ENCODE measurements around the gene PPP1R26.

DNA sequence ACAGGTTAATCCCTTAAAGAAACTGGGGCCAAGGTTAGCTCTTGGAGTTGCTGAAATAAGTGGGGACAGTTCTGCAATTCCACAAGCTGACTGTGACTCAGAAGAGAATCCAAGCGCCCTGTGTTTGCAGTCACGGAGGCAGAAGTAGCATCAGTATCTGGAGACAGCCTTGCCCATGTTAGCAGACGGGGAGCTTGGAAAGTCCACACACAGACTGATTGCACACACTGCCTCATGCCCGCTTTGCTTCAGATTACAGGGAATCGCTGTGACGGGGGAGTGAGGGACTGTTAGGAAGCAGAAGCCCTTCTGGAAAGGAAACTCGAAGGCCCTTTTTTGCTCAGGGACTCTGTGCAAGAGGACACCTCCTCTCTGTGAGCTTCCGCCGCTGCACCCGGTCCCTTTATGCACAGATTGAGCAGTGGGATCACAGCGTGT is 30.9 kb upstream of the PPP1R26 start:
- TF ChIP-seq EP300 (IDR thresholded peaks at IDR 0.05), result no peak
- no peak for TF ChIP-seq CTCF (IDR thresholded peaks at IDR 0.05)

All from stomach (tissue), 4 donors.